GM21737 (cell line): ENCODE results near the gene ELF5.
A peak's percentile ranks its signal among the peaks of the same experiment; 100 is the strongest.

Source experiments
- ATAC-seq: cut with Tn5 transposase; IDR thresholded peaks from one replicate; pipeline ENCODE4 v1.9.1; 2021; ENCODE audit warnings: mild to moderate bottlenecking, moderate library complexity; ENCODE audit not compliant: unreplicated experiment

The ELF5 gene

DNA sequence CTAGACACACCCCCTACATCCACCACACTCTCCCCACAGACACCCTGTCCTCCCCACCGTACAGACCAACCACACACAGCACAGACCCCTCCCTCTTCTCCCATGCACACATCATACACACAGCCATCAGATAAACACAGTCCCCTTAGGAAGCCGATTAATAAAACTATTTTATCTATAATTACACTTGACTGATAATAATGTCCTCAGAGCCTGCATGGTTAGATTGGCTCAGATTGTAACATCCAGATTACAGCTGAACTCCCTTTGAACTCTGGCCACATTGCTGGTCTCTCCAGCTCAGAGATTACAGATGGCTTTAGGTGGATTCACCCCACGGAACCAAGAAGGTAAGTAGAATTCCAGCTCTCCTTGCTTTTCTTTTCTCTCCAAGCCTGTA, 9.5 kb upstream of the ELF5 start:
- no peak for ATAC-seq

DNA sequence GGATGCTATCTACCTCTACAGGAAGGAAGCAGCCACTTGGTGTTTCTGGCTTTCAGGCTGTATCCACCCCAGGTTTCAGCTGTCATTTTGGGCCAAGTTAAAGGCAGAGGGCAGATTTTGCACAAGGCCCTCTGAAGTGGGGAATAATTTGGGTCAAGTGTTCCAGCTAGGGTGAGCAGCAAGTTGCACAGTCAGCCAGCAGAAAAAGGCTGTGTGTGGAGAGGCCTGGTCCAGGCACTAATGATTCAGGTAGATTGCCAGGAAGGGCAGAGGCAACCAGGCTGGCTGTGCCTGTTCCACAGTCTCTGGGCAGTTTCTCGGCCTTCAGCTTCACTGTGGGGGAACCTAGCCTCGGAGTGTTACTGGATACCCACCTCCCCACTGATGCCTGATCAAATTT, 8.6 kb upstream of the ELF5 start:
- ATAC-seq, result no peak

DNA sequence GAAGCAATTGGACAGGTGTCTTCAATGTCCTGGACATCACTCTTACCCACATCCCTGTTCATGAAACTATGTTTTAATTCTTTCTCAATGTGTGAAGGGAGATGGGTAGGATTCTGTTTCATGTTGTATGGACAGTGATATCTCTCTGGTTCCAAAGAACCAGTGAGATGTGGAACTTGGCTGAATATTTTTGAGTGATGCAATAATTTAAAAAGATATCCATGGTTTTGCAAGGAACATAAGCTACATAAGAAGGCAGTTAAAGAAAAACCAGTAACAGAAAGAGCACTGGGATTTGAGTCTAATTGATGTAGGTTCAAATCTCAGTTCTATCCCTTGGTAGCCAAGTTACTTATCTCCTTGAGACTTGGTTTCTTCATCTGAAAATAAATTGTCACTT, 7.7 kb upstream of the ELF5 start:
- no peak for ATAC-seq

DNA sequence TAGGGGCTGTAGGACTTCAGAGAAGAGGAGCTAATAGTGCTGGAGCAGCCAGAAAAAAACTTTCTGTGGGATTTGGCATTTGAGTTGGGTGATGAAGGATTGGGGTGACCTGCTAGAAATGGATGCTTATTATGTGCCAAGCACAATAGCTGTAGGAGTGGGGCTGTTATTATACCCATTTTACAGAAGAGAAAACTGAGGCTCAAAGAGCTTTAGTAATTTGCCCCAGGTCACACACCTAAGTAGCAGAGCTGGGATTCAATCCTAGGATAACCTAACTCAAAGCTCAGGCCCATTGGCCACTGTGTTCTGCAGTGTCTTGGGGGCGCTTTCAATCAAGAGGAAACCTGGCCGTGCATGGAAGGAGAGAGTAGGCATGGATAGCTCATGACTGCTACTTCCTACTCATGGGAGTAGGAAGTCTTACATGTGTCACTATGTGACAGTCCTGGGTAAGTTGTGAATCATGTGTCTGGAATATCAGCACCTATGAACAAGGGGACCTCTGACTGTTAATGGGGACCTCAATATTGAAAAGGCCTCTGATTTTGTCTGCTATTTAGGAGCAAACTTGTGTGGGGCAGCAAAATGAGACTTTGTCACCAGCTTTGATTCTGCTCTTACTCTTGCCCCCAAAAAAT, 6.1 kb upstream of the ELF5 start:
- no peak for ATAC-seq

DNA sequence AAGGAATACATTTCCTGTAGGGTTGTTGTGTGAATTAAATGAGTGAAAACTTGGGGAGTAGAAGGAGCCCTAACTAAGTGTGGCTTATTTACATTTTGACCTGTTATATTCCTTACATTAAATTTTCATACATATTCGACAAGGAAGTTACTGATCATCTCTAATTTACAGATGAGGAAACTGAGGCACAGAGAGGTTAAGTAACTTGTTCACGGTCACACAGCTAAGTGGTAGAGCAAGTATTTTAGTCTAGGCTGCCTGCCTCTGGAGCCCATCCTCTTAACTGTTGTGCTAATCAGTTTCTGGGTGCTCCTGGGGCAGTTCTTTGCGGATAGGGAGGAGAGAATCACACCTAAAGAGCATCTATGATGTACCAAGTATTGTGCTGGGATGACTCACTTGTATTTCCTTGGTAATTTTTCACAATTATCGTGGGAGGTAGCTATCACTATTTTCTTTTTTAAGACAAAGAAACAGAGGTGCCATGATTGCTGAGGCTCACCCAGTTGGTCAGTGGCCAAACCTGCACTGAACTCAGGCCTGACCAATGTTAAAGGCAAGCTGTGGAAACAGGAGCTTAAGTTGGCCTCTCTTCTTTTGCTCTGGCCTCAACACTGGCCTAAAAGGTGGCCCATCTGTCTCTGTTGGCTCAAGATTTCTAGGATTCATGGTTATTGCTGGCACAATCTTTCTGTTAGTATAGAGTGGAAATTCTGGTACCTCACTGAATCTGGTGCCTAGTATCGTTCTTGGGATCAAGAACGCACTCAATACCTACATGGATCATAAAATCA, 2.9 kb upstream of the ELF5 start:
- no peak for ATAC-seq

DNA sequence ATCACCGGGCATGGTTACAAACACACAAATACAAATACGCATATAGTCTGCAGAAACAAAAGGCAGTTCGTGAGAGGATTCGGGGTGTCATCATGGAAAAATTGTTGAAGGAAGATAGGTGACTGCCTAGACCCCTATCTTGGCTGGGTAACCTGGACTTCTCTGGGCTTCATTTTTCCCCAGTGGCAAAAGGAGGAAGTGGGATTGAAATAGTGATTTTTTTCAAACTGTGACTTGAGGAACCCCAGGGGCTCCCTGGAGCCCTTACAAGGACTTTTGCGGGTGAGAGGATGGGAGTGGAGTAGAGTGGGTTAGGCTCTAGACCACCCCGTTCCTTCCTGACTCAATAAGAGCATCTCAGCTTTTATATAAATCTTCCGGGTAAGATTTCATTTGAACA, 1.0 kb upstream of the ELF5 start:
- no peak for ATAC-seq

DNA sequence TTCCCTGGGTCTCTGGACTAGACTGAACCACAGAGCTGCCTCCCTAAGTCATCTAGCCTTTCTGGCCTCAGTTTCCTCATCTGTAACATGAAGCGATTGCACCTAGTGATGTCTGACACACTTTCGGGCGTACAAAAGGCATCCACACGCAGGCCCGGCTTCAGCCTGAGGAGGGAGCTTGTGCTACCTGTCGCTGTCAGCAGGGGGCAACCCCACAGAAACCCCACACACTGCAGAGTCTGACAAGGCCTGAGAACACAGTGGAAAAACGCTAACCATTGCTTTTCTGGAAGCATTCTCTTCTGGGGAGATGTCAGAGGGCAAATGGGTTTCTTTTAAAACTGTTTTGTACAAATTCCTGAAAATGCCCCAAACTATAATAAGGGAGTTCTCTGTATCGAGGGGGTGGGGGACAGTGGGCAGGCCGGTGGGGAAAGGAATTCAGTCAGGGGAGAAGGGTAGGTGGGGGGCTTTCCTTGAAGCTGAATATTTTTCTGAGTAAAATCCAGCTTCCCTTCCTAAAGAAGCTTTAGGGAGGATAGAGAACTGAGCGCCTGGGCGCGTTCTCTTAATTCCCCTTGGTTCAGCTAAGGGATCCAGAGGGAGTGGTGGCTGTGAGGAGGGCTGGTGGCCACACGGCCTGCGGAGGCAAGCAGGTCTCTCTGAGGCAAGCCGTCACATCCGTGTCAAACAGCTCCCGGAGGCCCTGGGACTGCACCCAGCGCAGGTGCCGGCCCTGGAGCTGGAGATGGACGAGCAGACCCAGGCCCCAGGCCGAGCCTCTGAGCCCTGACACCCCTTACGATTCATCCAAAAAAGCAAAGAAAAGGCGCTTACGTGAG, 533 bp downstream of the ELF5 start:
- peak; percentile 76 for ATAC-seq

DNA sequence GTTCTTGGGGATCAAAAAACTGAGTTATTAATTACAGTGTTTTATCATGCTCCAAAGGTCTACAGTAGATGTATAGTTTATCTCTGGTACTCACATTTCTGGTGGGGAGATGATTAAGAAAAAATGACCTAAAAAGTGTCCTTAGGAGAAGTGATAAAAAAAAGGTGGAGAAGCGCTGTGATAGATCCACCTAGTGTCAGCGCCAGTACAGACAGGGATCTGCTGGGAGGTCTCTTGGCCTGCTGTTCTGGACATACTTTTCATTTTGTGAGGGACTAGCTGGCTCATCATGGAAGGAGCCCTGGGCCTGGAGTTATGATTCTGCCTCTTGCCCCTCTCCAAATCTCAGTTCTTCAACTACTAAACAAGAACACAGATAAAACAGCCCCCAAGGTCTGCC, 2.9 kb downstream of the ELF5 start:
- no peak for ATAC-seq

DNA sequence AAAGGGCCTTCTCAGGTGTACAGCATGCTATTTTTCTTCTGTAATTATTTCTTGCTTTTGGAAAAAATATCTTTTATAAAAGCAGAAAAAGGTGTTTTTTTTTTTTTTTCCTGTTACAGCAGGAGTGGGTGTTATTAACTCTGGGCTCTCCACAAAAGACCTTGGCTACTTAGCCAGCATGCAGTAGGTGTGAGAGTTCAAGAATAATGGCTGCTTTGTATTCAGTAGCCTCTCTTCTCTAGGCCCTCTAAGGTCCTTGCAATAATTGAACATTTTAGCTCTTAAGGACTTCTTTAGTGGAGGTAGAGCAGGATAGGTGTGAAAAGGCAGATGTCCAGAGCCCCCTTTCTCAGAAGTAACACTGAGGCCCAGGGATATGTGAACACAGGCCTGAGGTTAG, 3.4 kb downstream of the ELF5 start:
- ATAC-seq, result no peak

DNA sequence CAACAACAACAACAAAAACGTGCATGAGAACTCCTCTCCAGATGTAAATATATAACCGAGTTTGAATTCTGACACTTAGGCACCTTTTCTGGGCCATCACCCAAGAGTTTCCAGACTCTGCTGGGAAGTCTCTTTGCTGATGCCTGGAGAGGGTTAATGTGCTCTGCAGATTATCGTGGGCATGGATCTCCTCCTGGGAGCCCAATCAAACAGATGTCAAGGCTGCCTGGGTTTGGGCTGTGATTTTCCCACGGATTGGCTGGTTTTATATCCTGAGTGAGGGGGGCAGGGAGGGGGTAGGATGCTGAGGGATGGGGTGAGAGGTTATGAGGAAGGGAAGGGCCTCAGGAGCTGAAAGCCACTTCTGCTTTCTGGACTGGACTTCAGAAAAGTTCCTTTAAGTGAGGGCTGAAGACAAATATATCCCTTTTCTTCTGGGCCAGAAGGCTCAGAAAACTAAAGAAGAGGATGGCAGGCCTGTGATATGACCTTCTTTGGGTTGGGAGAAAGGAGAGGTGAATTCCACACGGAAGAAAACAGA, 4.2 kb downstream of the ELF5 start:
- no peak for ATAC-seq

DNA sequence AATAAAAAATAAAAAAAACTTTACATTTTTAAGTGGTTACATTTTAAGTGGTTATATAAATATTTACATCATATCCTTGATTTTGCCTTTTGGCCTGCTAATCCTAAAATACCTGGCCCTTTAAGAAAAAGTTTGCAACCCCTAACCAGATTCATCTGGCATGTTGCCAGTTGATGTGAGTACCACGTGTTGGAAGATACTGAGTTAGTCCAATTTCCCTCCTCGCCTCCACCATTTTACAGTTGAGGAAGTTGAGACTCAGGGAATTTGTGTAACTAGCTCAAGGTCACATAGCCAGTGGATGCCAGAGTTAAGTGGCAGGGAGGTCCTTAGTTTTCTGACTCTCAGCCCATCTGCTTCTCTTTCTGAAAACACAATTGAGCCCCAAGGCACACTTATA, 5.1 kb downstream of the ELF5 start:
- ATAC-seq, result no peak

DNA sequence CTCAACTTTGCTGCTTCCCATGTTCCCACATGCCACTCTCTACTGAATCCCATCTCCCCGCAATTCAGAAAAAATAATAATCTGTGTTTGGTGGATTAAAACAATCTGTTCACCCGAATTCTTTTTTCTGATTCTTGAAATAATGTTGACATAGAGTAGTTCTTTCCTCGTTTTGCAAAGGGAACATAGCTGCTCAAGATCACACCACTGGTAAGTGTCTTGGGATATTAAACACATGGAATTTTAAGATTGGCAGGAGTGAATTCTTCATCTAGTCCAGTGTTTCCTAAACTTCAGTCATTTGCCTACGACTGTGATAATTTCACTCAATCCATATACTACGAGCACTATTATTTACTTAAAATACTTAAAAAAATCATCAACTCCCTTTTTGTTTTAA, 6.0 kb downstream of the ELF5 start:
- no peak for ATAC-seq

DNA sequence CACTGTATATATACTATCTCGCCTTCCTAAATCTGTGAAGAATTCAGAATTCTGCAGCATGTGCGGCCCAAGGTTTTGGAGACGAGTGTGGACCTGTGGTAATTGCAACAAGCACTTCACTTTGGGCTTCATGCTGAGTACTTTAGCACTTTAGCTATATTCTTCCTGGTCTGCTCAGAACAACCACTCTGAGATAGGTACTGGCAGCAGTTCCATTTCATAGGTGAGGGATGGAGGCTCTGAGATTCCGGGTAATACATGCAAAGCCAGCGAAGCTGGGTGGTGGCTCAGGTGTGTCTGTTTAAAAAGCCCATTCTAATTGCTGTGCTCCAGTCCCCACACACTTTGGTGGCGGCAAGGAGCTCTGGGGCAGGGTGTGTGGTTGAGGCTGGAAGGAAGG, 6.4 kb downstream of the ELF5 start:
- no peak for ATAC-seq

DNA sequence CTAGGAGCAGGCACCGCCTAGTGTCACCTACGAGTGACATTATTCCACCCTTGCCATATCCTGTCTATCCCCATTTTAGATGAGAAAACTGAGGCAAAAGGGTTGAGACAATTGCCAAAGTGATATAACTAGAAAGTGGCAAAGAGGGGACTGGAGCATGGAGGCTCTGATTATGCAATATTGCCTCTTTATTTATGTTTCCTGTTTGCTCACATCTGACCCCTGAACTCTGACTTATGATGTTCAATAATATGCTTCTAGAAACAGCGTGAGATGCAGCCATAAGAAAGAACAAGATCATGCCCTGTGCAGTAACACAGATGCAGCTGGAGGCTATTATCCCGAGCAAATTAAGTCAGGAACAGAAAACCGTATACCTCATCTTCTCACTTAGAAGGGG, 7.7 kb downstream of the ELF5 start:
- no peak for ATAC-seq

DNA sequence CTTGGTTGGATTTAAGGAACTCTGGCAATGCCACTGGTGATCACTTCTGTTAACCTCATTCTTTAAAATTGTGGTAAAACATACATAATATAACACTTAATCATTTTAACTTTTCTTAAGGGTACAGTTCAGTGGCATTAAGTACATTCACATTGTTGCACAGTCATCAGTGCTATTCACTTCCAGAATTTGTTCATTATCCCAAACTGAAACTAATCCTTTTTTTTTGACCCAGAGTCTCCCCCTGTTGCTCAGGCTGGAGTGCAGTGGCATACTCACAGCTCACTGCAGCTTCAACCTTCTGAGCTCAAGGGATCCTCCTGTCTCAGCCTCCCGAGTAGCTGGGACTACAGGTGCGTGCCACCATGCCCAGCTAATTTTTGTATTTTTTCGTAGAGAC, 10.6 kb downstream of the ELF5 start:
- ATAC-seq, result no peak

DNA sequence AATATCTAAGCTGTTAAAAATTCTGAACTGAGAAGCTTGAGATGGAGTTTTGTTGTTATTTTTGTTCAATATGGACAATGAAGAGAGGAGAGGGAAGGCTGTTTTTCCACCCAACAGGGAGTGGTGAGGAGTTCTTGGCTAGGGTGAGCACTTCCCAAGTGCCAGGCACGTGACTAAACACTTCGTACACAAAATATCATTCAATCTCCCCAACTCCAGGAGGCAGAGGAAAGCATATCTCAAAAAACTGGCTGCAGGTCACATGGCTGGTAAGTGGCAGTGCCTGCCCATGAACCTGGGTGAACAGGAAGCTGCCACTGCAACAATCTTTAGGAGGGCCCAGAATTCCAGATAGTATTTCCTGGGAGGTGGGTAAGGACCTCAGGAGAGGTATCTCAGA, 11.6 kb downstream of the ELF5 start:
- ATAC-seq, result no peak

DNA sequence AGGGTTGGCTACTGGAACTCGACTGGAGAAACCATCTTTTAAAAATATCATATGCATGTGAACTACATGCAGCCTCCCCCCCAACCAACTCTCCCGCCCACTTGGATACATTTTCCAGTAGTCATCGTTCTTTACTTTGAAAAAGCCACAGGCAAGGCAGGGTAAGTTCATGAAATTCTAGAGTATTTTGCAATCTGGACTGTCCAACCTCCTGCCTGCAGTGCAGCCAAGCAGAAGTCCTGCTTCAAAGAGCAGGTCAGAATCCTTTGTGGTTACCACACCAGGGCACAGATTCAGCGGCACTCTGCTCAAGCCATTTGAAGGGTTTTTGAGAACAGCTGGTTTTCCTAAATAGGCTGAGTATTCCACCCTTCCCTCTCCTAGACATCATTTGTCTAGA, 12.1 kb downstream of the ELF5 start:
- no peak for ATAC-seq

DNA sequence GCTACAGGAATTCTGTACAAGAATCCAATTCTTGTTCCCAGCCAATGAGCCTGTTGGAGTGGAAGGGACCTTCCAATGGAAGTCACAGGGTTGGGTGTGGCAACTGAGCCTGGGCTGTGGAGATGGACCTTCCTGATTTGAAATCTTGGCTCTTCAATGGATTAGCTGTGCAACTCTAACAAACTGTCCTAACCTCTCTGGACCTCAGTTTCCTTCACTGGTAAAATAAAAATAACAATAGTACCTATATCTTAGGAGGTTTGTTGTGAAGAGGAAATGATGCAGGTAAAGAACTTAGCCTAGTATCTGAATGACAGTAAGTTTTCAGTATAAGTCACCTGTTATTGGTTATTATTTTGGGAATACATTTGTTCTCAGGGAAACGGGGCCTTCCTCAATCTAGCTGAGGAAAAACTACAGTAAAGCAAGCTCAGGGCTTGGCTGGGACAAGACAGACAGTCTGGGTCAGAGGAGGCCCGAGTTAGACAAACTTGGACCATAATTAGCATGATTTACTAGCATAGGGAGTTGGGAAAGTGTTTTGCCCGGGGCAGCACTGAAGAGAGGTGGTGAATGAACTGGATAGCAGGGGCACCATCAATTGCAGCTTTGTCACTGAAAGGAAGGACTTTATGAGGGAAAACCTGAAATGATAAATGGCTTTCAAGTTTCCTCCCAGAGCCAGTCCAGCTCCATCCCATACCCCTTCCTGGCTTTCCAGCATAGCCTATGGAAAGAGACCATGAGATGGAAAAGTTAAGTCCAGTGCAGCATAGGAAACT, 13.7 kb downstream of the ELF5 start:
- ATAC-seq, result no peak

DNA sequence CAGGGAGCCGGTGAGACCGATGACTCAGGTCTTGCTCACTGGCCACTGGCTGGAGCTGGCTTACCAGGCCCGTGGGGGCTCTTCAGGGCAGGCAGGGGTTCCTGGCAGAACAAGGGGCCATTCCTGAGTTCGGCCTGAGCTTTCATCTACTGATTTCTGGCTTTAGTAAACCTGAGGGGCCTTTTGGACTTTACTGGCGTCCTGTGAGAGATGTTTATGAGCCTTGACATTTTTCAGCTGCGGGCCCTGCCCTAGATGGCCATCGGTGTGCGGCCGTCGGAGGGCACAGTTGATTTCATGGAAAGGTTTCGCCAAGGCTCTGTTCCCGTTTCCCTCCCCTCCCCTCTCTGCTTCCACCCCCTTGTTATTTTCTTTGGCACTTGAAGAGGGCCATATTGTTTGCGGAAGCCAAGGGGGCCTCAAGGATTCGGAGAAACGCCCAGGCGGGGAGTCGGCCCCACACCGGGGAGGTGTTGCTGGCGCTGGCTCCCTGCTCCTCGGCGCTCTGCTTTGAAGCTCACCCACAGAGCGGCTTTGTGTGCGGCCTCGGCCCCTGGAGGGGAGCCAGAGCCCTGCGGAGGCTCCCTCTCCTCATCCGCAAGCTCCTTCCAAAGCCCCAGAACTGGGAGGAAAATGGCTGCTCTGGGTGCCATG, 17.7 kb downstream of the ELF5 start:
- no peak for ATAC-seq

DNA sequence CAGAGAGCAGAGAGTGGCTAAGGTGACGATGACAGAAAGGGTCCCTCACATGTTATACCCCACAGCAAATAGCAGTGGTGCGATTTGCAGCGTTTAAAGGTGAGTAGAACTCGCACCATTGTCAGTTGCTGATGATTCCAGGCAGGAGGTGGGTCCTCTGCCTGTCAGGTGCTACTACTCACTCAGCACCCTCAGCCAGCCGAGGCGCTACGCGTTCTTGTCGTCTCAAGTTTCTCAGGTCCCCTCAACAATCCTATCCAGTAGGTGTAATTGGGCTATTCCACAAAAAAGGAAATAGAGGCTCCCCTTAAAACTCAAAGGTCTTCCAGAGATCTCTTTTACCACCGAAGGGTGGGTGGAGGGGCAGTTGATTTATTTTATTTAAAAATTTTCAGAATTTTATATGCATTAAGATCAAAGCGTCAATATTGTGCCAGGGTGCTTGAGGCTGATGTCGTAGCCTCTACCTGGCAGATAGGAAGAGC, 18.3 kb downstream of the ELF5 start:
- no peak for ATAC-seq
